ENCODE results near the gene SLC39A11. TPM values are rescaled to one million over a fixed set of nuclear protein-coding genes. Genes with fewer than 3 reads are reported as not detected.
"Not testable (repeated sequence)": the region's sequence is repeated elsewhere in the genome, so short reads cannot be mapped to it uniquely, and the experiment has no call there.

Gene SLC39A11
- total and polyA plus RNA-seq, 2 donors: 9.4 to 23.8 TPM

DNA sequence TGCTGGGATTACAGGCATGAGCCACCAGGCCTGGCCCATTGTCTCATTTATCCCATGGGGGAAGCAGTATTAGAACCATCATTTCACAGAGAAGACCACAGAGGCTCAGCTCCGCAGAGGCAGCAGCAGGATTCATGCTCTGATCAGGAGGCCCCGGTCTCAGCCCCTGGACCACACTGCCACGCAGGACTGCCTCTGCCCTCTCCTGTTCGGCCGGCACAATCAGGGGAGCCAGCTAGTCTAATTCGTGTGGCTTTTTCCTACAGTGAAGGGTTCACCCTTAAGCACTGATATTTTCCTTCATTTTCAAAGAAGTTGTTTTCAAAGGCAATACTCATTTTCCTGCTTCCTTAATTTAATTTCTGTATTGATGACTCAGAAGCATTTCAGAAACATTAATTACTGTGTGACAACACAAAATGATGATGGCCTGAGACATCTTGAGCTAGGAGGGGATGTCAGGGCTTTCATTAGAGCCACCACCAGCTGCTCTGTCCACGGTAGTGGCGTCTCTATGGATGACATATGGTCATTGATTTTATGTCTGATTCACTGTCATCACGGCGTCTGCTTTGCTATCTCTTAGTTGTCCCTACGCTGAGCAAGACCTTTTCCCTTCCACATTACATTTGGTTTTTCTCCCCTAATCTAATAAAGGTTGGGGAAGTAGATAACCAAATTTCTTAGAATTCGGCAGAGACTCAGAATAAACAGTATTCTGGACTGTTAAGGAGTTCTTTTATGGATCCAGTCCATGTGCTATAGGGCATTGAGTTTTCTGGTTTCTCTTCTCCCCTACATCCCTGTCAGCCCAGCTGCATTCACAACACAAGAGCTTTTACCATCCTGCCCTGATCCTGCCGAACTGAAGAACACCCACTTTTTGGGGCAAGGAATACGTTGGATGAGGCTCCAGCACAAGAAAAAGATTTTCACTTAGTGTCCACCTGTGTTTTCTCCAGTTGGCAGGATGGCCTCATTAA is 314.0 kb downstream of the SLC39A11 start:
- Histone ChIP-seq H3K4me3 (ENCODE audit: low read depth, low read length) (no peak overlapping the region), H3K36me3 (ENCODE audit: insufficient read depth) (no peaks in the 10 kb centered on the region), H3K27ac (ENCODE audit: low read depth) (no peak overlapping the region), H3K4me1 (ENCODE audit: insufficient read depth) (no peaks in the 10 kb centered on the region)
- DNase-seq (ENCODE audit: extremely low spot score): no peak
- 87% methylated on average over 14 of the region's 14 CpGs for WGBS

GRCh38 chr17:72775919-72776318 is 316.6 kb downstream of the SLC39A11 start:
- Histone ChIP-seq H3K4me1 (ENCODE audit: insufficient read depth) (no peaks in the 10 kb centered on the region), H3K27ac (ENCODE audit: low read depth) (no peak overlapping the region), H3K36me3 (ENCODE audit: insufficient read depth) (no peaks in the 10 kb centered on the region), H3K4me3 (ENCODE audit: low read depth, low read length) (no peak overlapping the region)
- no peak for DNase-seq (ENCODE audit: extremely low spot score)
- WGBS: 66% methylated on average over 4 of the region's 4 CpGs

DNA sequence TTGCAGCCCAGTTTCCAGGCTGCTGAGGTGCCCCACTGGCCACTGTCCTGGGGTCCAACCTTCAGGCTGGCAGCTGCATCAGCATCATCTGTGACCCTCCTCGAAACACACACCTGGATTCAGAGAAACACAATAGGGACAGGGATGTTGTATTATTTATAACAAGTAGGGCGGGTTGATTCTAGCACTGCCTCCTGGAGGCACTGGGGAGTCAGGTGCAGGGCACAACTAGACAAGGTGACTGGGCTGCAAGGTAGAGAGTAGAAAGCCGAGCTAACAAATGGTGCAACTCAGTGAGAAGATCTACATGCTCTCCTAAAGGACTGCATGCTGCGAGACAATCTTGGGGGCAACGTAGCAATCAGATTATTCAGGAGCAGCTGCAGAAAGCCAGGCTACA is 317.3 kb downstream of the SLC39A11 start:
- WGBS: 94% methylated on average over 5 of the region's 5 CpGs

DNA sequence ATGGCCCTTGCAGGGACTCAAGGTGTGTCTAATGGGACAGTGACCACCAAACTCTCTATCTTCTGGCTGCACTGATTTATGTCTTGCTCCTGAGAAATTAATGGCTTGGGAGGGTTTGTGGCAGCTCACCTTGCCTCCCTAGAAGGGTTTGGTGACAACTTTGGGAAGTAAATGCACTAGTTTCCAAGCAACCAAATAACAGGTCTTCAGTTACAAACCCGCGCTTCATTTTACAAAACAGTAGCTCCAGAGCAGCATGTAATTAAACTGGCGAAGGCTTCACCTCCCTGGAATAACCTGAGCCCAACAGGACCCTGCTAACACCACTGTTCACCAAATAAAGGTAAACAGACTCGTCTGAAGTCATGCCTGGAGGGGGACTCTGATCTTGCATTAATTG is 318.3 kb downstream of the SLC39A11 start:
- Histone ChIP-seq H3K4me1 (ENCODE audit: insufficient read depth) (no peaks in the 10 kb centered on the region), H3K27ac (ENCODE audit: low read depth) (no peak overlapping the region), H3K36me3 (ENCODE audit: insufficient read depth) (no peaks in the 10 kb centered on the region), H3K4me3 (ENCODE audit: low read depth, low read length) (no peak overlapping the region)
- 89% methylated on average over 4 of the region's 4 CpGs for WGBS
- no peak for DNase-seq (ENCODE audit: extremely low spot score)

More for the DNA sequence above, 317.3 kb downstream of the SLC39A11 start:
- Histone ChIP-seq H3K36me3 (ENCODE audit: insufficient read depth) (no peaks in the 10 kb centered on the region), H3K4me1 (ENCODE audit: insufficient read depth) (no peaks in the 10 kb centered on the region), H3K27ac (ENCODE audit: low read depth) (no peak overlapping the region), H3K4me3 (ENCODE audit: low read depth, low read length) (no peak overlapping the region)
- DNase-seq (ENCODE audit: extremely low spot score): no peak

GRCh38 chr17:72773225-72773624 is 319.3 kb downstream of the SLC39A11 start:
- H3K27ac ChIP-seq (ENCODE audit: low read depth); H3K36me3 ChIP-seq (ENCODE audit: insufficient read depth); H3K4me1 ChIP-seq (ENCODE audit: insufficient read depth); H3K4me3 ChIP-seq (ENCODE audit: low read depth, low read length); DNase-seq (ENCODE audit: extremely low spot score): not testable (repeated sequence)
- WGBS: 98% methylated on average over 1 of the region's 1 CpG

DNA sequence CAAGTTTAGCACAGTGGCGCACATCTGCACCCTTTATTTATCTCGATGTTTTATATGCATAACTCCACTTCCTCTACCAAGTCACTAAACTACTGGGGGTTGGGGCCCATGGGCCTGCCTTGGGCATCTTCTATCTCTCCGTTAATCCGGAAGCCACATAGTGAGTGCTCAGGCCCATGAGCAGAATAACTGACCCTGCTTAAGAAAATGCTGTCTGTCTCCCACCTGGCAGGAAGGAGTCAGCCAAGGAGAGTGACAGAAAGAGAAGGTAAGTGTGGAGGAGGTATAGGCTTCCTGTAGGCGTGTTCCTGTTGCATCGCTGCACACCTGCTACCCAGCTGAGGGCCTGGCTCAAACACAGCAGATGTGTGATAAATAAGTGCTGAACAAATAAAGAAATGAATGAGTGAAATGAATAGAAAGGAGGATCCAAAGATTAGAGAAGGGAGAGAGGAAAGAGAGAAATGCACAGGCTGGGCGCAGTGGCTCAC is 320.1 kb downstream of the SLC39A11 start:
- no peak overlapping the region for H3K4me3 ChIP-seq (ENCODE audit: low read depth, low read length)
- no peaks in the 10 kb centered on the region for H3K36me3 ChIP-seq (ENCODE audit: insufficient read depth)
- no peaks in the 10 kb centered on the region for H3K4me1 ChIP-seq (ENCODE audit: insufficient read depth)
- no peak for DNase-seq (ENCODE audit: extremely low spot score)
- H3K27ac ChIP-seq (ENCODE audit: low read depth): no peak overlapping the region
- 90% methylated on average over 7 of the region's 7 CpGs for WGBS

- 80% methylated on average over 3 of the region's 3 CpGs for WGBS
- no peak overlapping the region for H3K4me3 ChIP-seq (ENCODE audit: low read depth, low read length)
- no peak overlapping the region for H3K27ac ChIP-seq (ENCODE audit: low read depth)
- no peaks in the 10 kb centered on the region for H3K4me1 ChIP-seq (ENCODE audit: insufficient read depth)
- no peak for DNase-seq (ENCODE audit: extremely low spot score)
- H3K36me3 ChIP-seq (ENCODE audit: insufficient read depth): no peaks in the 10 kb centered on the region
These were observed 320.8 kb downstream of the SLC39A11 start for GRCh38 chr17:72771734-72772133.

GRCh38 chr17:72766761-72767356 is 325.6 kb downstream of the SLC39A11 start:
- H3K27ac ChIP-seq (ENCODE audit: low read depth): no peak overlapping the region
- H3K4me1 ChIP-seq (ENCODE audit: insufficient read depth): no peaks in the 10 kb centered on the region
- DNase-seq (ENCODE audit: extremely low spot score): no peak
- no peaks in the 10 kb centered on the region for H3K36me3 ChIP-seq (ENCODE audit: insufficient read depth)
- H3K4me3 ChIP-seq (ENCODE audit: low read depth, low read length): no peak overlapping the region
- 79% methylated on average over 4 of the region's 4 CpGs for WGBS

DNA sequence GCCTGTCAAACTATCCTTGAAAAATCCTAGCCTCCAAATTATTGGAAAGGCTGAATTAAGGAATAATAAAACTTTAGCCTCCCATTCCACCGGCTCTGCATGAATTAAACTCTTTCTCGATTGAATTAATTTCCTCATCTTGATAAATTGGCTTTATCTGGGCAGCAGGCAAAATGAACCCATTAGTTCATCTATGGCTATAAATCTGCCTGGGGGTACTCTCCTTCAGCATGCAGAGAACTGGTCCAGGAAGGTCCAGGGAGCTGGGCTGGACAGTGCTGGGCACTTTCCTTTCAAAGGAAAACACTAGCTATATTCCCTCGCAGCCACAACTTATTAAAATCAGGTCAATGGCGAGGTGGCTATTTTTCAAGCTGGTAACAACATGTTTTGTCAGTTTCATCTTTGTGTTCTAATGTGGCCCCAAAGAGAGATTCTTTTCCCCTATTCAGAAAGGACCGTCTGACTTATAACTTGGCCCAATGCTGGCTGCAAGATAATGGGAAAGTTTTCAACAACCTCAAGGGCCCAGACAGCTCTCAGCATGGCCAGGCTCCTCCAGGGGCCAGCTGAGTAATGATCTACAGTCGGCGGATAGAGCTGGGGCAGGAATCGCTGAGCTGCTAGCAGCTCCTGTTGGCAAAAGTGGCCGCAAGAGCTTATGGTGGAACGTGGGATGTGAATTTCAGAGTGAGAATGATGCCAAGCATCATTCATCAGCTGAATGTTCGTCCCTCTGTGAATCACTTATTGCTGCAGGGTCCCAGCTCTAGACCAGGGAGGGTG is 326.9 kb downstream of the SLC39A11 start:
- H3K36me3 ChIP-seq (ENCODE audit: insufficient read depth): no peaks in the 10 kb centered on the region
- no peaks in the 10 kb centered on the region for H3K4me1 ChIP-seq (ENCODE audit: insufficient read depth)
- no peak overlapping the region for H3K27ac ChIP-seq (ENCODE audit: low read depth)
- DNase-seq (ENCODE audit: extremely low spot score): no peak
- H3K4me3 ChIP-seq (ENCODE audit: low read depth, low read length): no peak overlapping the region
- 89% methylated on average over 11 of the region's 11 CpGs for WGBS

- WGBS: 68% methylated on average over 3 of the region's 3 CpGs
- no peak for DNase-seq (ENCODE audit: extremely low spot score)
- Histone ChIP-seq H3K4me1 (ENCODE audit: insufficient read depth) (no peaks in the 10 kb centered on the region), H3K27ac (ENCODE audit: low read depth) (no peak overlapping the region), H3K4me3 (ENCODE audit: low read depth, low read length) (no peak overlapping the region), H3K36me3 (ENCODE audit: insufficient read depth) (no peaks in the 10 kb centered on the region)
These were observed 327.9 kb downstream of the SLC39A11 start for GRCh38 chr17:72764632-72765041.

- Histone ChIP-seq H3K36me3 (ENCODE audit: insufficient read depth) (no peaks in the 10 kb centered on the region), H3K27ac (ENCODE audit: low read depth) (no peak overlapping the region), H3K4me3 (ENCODE audit: low read depth, low read length) (no peak overlapping the region), H3K4me1 (ENCODE audit: insufficient read depth) (no peaks in the 10 kb centered on the region)
- 71% methylated on average over 5 of the region's 5 CpGs for WGBS
- DNase-seq (ENCODE audit: extremely low spot score): no peak
These were observed 328.5 kb downstream of the SLC39A11 start for GRCh38 chr17:72763981-72764380.

GRCh38 chr17:72761893-72762575 is 330.5 kb downstream of the SLC39A11 start:
- not testable (repeated sequence) for H3K36me3 ChIP-seq (ENCODE audit: insufficient read depth); H3K4me3 ChIP-seq (ENCODE audit: low read depth, low read length); H3K4me1 ChIP-seq (ENCODE audit: insufficient read depth); DNase-seq (ENCODE audit: extremely low spot score); H3K27ac ChIP-seq (ENCODE audit: low read depth)
- WGBS: 65% methylated on average over 9 of the region's 9 CpGs

GRCh38 chr17:72761431-72761830 is 331.1 kb downstream of the SLC39A11 start:
- no peak for DNase-seq (ENCODE audit: extremely low spot score)
- Histone ChIP-seq H3K4me1 (ENCODE audit: insufficient read depth) (no peaks in the 10 kb centered on the region), H3K4me3 (ENCODE audit: low read depth, low read length) (no peak overlapping the region), H3K36me3 (ENCODE audit: insufficient read depth) (no peaks in the 10 kb centered on the region), H3K27ac (ENCODE audit: low read depth) (no peak overlapping the region)
- 59% methylated on average over 3 of the region's 3 CpGs for WGBS

Data from urinary bladder (tissue), 4 donors.